Stimulated activated CD8-positive, alpha-beta memory T cell treated with anti-CD3 and anti-CD28 coated beads, Interleukin-2, amount 100 ng/mL, for 48 hours (primary cell): ENCODE measurements around the gene RNASET2.

Source experiments
- DNase-seq, 2 donors: peaks; one replicate each; pipeline ENCODE4 v3.0.0-alpha.2; 2020; ENCODE audit warnings: low read depth in 2 of 2

Gene RNASET2, protein sequence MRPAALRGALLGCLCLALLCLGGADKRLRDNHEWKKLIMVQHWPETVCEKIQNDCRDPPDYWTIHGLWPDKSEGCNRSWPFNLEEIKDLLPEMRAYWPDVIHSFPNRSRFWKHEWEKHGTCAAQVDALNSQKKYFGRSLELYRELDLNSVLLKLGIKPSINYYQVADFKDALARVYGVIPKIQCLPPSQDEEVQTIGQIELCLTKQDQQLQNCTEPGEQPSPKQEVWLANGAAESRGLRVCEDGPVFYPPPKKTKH

DNA sequence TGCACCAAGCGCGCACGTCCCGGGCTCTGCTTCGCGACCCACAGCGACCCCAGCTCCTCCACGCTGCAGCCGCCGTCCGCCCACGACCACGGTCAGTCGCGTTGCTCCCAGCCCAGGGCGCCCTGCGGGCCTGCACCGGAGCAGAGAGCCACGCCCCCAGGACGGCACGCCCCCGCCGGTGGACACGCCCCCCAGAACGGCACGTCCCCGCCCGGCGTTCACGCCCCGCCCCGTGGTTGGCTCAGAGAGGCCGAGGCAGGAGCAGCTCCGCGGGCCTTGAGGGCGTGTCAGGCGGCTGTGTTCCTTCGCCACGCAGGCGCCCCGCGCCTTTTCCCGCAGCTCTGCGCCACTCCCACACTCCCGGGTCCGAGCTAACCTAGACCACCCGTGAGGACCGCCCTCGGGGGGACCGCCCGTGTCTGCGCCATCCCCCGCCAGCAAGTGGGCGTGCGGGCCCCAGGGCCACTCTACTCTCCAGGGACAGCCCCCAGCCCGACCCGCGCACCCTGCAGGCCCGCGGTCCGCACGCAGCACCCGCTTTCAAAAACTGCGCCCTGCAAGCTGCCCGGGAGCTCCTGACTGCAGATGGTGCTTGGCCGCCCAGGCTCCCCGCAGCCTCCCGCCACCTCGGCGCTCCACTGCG lies at the start of gene RNASET2:
TSS of gene RNASET2 (minus strand) at position 107 of the 643 bp plus-strand sequence. CDS start 368 bp downstream, outside the sequence.
- DNase-seq, result peak; percentile 99

DNA sequence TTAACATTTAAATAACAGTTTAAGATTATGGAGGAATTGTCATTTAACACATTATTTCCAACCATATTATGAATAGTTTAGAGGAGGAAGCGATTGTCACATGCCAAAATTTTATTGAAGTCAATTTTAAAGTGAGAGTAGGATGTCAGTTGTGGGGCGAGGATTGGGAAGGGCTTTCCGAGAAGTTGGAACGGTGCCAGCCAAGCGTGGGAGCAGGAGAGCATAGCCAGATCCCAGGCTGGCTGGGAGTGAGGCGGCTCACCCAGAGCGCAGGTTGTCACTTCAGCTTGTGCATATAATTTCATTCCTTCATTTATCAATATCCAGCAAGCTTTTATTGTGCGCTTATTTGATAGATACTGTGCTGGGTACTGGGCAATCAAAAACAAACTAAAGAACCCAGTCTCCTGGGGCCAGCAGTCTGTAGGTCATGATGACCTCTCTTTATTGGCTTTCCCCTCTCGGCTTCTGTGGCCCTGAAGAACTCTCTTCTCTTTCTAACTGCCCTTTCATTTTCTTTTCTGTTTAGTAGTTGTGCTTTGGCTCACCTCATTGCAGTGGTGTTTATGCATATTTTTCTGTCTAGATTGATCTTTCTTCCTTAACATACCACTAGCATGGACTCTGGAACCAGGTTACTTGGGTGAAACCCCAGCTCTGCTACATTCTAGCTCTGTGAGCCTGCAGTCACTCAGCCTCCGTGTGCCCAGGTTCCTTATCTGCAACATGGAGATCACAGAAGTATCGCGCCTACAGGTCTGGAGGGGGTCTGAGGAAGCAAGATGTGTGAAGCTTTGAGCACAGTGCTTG lies 49.2 kb upstream of the RNASET2 start:
- no peak for DNase-seq

DNA sequence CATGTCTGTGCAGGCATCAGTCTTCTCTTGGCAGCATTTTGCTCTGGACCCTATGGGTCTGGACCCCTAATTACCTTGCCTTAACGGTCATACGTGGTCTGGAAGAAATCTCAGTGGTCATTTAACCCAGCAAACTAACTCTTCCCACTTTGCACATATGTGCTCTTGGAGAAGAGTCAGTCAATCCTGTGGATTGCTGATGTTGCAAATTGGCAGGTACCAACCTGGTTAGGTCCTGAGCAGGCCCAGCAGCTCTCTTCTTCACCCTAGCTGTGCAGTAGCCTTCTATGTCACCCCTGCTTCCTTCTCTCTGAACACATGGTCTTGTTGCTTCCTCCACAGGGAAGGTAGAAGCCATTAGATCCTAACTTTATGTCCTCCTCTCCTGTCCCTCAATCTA lies 44.4 kb upstream of the RNASET2 start:
- DNase-seq, result no peak

DNA sequence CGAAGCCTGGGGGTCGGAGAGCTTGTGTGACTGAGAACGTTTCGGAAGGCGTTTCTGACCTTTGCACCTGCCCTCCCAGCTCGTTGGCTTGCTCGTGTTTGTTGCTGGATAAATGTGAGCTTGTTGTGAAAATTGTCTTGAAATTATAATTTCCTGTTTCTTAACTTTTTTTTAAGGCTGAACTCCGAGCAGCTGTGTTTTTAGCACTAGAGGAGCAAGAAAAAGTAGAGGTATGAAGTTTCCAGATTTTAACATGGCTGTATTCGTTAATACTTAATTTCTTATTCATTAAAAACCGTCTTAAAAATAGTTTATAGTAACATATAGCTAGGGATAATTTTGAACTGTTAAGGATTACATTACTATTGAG lies 43.5 kb upstream of the RNASET2 start:
- DNase-seq, result no peak

DNA sequence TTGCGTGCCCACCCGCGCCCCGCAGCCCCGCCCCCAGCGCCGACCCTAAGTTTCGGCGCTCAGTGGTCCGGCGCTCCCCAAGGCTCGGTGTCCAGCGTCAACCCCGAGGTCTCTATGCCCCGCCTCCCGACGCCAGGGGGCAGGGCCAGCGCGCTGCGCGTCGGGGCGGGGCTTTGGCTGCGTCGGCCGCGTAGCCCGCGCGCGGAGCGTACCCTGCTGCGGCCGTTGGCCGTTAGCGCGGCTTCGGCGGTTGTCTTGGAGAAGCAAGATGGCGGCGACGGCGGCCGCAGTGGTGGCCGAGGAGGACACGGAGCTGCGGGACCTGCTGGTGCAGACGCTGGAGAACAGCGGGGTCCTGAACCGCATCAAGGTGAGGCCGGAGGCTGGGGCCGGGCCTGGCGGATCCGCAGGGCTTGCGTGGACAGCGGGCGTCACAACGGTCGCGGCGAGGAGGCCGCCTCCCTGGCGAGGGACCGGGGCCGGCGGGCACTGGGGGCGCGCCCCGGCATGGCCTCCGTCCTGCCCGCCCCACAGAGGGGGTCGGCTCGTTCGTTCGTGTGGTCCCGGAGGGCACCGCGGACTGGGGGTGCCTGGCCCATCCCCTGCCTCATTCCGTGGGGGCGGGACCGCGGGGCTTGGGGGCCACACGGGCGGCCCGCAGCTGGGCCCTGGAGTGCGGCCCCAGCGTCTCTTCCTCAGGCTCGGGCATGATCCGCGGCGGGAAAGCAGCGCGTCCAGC lies 43.0 kb upstream of the RNASET2 start, which contains the start of gene CEP43:
TSS of gene CEP43 (plus strand) at position 253 of the 739 bp plus-strand sequence. CDS start at position 269, 16 bp downstream.
- peak; percentile 86 to 95 for DNase-seq

DNA sequence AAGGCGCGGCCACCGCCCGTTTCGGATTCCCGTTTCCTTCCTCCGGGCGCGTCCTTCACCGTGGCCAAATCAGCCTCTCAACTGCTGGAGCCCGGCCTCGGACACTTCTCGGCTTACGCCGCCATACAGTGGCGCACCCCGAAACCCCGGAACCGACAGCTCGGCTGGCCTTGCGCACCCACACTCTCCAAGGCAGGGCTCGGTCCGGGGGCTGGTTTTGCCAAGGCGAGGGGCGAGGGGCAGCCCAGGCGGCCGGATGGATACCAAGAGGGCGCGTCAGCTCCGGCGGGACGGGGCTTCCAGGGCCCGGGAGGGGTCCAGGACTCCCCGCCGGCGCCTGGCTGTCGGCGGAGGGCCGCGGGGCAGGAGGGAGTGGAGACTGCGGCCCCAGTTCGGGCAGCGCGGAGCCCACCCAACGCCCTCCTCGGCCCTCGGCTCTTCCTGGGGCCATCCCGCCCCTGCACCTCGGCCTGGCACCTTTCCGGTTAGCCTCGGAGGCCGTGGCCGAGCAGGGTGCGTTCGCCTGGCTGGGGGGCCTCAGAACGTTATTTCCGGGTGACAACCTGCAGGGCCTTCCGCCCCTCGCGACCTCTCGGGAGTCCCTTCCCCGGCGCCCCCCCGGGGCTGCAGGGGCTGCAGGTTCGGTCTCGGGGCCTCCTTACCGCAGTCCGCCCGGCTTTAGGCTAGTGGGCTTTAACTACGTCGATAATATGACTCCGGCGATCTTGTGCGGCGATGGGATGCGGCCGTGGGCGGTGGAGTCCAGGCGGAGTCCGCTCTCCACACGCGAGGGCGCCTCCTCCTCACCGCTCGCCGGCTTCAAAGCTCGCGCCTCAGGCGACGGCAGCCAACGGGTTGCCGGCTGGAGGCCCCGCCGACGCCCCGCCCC lies 42.1 kb upstream of the RNASET2 start:
- DNase-seq, result peak in 1 of 2 donors; percentile 13

DNA sequence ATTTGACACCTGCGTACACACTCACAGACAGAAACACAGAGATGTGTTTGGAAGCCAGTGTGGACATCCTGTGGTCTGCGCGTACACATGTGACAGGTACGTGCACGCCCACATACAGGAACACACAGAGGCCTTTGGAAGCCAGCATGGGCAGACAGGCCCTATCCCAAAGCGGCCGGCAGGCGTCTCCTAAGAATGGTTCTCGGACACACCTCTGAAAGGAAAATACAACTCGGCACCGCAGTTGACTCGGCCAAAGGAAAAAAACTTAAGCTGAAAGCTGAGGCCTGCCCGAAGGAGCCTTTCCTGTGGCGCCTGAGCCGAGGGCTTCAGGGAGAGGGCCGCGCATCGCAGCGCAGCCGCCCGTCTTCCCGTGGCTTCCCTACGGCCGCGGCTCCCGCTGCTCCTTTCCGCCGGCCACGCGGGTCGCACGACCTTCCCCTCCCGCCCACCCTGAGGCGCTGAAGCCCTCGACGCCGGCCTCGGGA lies 41.5 kb upstream of the RNASET2 start:
- peak; percentile 27 to 45 for DNase-seq

DNA sequence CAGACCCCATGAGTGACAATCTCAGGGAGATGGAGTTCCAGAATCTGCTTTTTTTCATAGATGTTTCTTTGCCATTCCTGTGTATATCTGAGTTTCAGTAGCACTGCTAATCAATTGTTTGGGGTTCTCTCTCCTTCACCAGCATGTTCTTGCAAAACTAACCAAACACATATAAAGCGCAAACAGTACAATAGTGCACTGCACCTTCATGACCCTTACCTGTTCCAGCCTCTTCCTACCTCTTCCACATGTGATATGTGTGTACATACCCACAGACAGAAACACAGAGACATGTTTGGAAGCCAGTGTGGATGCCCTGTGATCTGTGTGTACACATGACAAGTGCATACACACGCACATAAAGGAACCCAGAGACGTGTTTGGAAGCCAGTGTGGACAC lies 41.0 kb upstream of the RNASET2 start:
- DNase-seq, result no peak

DNA sequence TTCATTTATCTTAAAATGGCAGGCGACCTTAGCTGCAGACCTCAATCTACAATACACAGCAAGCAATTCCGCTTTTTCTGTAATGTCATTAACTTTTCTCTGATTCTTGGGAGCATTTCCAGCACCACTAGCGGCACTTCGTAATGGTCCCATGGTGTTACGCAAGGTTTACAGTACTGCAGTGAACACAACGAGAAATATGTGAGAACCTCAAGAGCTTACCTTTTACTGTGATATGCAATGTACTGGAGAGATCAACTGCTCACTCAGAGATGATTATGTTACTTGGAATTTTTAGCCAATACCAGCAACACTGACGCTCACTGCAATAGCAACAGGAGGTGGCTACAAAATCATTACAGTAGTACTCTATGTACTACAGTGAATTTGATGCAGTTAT lies 40.1 kb upstream of the RNASET2 start:
- DNase-seq, result no peak

DNA sequence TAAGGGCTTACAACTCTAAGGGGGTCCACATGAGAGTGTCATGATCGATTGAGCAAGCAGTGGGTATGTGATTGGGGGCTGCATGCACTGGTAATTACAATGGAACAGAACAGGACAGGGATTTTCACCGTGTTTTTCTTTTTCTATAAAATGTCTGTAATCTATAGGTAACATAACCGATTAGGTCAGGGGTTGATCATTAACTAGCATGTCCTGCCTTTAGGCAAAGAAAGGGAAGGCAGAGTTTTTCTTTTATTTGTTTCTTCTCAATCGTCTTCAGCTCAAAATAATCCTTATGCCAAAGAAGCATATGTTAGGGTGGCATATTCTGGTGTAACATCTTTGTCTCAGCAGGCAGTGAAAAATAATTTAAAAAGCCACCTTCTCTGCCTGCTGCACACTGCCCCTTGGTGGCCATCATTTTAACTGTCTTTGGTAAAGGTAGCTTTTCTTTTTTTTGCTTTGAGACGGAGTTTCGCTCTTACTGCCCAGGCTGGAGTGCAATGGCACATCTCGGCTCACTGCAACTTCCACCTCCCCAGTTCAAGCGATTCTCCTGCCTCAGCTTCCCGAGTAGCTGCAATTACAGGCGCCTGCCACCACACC lies 33.2 kb upstream of the RNASET2 start:
- no peak for DNase-seq

DNA sequence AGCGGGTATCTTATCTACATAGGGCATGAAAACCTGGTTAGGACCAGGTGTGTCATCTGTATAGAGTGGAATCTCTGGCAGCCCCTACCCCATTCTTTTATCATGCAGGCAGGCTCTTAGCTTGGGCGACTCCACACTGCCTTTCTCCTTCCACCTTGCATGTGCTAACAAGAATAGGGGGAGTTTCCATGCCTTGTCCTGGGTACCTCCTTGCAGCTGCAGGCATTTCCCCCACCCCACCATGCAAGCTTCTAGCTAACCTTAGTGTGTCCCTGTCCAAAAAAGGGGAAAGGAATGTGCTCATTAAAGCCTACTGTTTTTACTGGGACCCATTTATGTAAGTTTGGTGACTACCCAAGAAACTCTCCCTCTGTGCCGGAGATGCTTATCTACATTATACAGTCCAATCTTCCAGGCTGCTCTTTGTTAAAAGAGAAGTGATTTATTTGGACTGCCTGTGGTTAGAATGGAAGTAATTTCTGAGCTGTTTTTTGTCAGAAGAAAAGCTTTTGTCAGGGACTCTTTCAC lies 32.4 kb upstream of the RNASET2 start:
- no peak for DNase-seq

DNA sequence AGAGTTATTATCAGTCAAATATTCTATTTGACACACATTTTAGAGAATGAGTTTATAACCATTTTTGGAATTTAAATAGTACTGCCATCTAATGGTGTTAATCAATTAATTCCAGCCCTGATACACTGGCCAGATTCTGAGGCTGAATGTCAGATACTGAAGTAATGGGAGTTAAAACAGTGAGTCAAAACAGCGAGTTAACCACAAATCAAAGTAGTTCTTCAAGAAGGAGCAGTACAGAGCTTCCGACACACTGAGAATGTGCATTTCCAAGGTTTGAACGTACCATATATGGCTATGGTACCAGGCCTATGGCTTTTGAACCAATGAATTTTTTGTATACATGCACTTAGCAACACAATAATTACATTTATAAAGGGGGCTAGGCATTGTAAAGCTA lies 31.6 kb upstream of the RNASET2 start:
- DNase-seq, result no peak

DNA sequence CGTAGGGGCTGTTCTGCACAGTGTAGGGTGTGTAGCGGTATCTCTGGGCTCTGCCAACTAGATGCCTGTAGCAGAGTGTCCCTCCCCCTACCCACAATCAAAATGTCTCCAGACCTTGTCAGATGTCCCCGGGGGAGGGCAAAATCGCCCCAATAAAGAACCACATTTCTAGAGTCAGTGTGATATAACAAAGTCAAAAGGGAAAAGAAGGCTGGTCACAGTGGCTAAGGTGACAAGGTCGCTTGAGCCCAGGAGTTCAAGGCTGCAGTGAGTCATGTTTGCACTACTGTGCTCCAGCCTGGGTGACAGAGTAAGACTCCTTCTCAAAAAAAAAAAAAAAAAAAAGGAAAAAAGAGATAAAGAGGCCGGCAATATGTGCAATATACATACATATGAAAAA lies 31.1 kb upstream of the RNASET2 start:
- DNase-seq, result no peak

DNA sequence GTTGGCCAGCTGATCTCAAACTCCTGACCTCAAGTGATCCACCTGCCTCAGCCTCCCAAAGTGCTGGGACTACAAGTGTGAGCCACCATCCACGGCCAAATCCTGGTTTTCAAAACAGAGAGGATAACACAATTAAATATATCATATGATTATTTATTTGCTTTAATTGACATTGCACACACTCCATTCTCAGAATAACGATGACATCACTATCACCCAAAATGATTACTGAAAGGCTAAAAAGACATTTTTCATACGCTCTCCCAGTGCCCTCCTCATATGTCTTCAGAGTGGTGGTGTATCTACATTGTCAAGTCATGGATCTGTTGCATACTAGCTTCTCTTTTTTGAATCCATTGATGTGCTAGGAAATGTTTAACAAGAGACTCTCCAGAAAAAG lies 24.4 kb upstream of the RNASET2 start:
- DNase-seq, result no peak

DNA sequence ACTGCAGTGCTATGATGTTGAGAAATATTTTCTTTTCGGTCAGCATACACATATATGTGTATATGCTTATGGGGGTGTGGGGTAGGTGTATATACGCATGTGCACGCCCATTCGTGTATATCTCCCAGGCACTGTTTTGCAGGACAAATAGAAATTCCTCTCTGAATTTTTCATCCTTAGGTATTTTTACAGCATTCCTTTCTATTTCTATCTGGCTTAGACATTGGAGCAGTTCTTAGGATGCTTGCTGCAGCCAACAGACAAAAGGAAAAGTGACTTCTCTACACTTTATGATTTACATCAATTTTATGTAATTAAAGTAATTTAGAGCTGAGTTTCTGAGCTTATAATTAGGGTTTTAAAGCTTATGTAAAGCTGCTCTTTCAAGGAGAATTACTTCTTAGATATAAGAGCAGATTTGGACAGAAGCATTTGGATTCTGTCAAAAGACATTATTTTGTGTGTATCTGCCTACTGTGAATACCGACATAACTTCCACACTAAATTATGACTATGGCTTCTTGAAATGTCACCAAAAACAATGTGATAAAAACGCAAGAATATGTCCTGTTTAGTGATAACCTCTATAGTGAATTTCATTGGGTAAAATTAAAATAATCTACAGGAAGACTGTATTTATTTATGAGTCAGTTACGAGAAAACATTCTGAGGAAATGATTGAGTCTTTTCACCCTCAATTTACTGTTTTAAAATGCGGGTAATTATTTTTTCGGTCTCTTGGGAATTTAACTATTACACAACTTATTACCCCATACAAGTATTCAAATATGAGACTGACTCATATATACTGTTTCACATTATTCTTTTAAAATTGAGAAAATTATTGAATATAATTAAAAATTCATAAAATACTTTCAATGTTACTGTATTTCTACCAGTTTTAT lies 21.5 kb upstream of the RNASET2 start:
- DNase-seq, result no peak

DNA sequence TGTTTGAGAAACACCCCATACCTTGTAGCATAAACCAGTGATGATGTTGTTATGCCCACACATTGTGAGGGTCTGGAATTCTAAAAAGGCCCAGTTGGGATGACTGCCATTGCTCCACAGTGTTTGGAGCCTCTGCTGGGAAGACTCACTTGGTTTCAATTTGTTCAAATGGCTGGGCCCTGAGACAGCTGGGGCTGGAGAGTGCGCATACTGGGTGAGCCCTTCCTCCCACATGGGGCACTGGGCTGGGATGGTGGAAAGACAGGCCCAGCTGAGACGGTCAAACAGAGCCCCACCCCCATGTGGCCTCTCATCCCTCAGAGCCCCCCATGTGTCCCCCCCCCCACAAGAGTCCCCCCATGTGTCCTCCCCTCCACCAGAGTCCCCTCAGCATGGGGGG lies 20.3 kb upstream of the RNASET2 start:
- DNase-seq, result no peak

DNA sequence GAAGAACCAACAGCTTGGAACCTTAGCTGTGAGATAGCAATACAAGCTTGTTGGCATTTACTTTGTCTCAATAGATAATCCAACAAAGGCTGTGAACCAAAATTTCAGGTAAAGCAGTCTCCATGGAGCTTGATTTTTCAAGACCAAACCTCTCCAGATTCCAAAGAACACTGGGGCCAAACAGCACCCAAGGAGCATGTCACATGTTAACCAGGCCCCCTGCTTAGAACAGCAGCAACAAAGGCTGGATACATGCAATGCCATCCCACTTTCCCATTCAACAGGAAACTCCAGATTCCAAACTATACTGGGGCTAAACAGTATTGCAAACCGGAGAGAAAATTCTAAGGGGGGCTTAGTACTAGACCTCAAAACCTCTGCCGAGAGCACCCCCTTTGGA lies 15.8 kb upstream of the RNASET2 start:
- DNase-seq, result no peak

DNA sequence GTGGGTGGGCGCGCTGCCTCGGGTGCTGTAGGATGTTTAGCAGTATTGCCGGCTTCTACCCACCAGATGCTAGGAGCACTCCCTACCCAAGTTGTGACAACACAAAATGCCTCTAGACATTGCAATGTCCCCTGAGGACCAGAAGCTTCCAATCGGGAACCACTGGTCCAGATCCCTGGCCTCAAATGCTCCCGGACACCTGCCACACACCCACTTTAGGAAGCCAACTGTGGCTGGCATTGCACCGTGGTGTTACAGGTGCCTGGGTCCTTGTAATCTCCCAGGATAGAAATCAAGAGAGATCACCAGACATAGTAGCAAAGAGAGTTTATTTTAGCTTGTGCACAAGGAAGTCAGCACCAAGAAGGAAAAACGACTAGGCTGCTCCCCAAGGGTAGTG lies 14.9 kb upstream of the RNASET2 start:
- no peak for DNase-seq

DNA sequence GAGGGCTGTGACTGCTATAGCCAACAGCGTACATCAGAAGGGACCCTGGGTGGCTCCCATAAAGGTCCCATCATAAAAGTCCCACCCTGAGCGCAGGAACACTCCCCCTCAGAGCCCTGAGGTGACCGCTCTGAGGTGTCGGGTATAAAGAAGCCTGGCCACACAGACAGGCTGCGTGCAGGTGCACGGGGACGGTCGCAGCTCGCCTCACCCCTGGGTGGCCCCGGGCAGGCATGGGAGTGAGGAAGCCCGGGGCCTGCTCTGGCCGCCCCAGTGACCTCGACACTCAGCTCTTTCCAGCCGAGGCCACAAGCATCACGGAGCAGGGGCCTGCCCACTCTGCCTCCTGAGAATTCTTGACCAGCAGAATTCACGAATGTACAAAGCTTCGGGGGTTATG lies 14.4 kb upstream of the RNASET2 start:
- DNase-seq, result no peak
